Tibial artery (tissue), 4 donors: Measurements from ENCODE around the gene PYCR2.

Experiments
- DNase-seq, 2 donors: peaks; one replicate each; pipeline ENCODE4 v3.0.0-alpha.2; 2019
- H3K27ac ChIP-seq, 2 donors: fragments of 200-600 bp; sonication (generic) in 1 of 2; 1 replicate in 1 of 2; 2 replicates in 1 of 2; pipeline ENCODE4 v1.5.1; 2018 to 2019; ENCODE audit warnings: mild to moderate bottlenecking in 1 of 2
- H3K27me3 ChIP-seq, 2 donors: fragments of 200-600 bp; sonication (generic) in 1 of 2; one replicate each; pipeline versions ENCODE4 v1.5.1 to v1.6.0; 2016 to 2019
- H3K36me3 ChIP-seq, 3 donors: fragments of 200-600 bp; sonication (generic) in 2 of 3; one replicate each; pipeline ENCODE4 v1.5.1; 2016 to 2019; ENCODE audit warnings: mild to moderate bottlenecking in 2 of 3
- H3K4me1 ChIP-seq, 4 donors: fragments of 200-600 bp; sonication (generic) in 2 of 4; 1 replicate in 3 of 4; 2 replicates in 1 of 4; pipeline ENCODE4 v1.5.1; 2016 to 2019
- H3K4me3 ChIP-seq, 2 donors: fragments of 200-600 bp; sonication (generic) in 1 of 2; 1 replicate in 1 of 2; 2 replicates in 1 of 2; pipeline ENCODE4 v1.5.1; 2018 to 2019; ENCODE audit warnings: mild to moderate bottlenecking in 2 of 2
- H3K9me3 ChIP-seq, 3 donors: fragments of 200-600 bp; sonication (generic) in 1 of 3; one replicate each; pipeline ENCODE4 v1.5.1; 2016 to 2019
- intact Hi-C: fragments of 100-400 bp; cut with DNase I; formaldehyde crosslinking; loops from one replicate; pipeline ENCODE4 v1.15.0; 2023; ENCODE audit warnings: low total_unique reads
- TF ChIP-seq, protein P1 (sequence below), 2 experiments: fragments of 200-600 bp in 1 of 2; fragments of 450-650 bp in 1 of 2; IDR thresholded peaks; one replicate each; pipeline ENCODE4 v1.5.1; 2017 to 2019; ENCODE audit warnings: antibody characterized with exemption in 2 of 2, mild to moderate bottlenecking in 1 of 2, moderate library complexity in 1 of 2

PYCR2 gene

GRCh38 chr1:225878282-225878681, 45.8 kb downstream of the PYCR2 start:
- DNase-seq = no peak
- H3K9me3 ChIP-seq = no peaks in the 10 kb centered on the region
- H3K27me3 ChIP-seq = no peaks in the 10 kb centered on the region
- H3K4me1 ChIP-seq = peaks cover 3 to 52% (median 48%) of the 10 kb centered on the region in 4 donors
- intact Hi-C loops = loop anchor here (2.0 kb wide), 1 partner anchor 13 kb away; no protein-coding TSS in a partner anchor
- H3K36me3 ChIP-seq = peaks cover 13 to 35% (median 28%) of the 10 kb centered on the region in 3 donors
- no peak overlapping the region for H3K4me3 ChIP-seq
- TF ChIP-seq, protein P1, sequence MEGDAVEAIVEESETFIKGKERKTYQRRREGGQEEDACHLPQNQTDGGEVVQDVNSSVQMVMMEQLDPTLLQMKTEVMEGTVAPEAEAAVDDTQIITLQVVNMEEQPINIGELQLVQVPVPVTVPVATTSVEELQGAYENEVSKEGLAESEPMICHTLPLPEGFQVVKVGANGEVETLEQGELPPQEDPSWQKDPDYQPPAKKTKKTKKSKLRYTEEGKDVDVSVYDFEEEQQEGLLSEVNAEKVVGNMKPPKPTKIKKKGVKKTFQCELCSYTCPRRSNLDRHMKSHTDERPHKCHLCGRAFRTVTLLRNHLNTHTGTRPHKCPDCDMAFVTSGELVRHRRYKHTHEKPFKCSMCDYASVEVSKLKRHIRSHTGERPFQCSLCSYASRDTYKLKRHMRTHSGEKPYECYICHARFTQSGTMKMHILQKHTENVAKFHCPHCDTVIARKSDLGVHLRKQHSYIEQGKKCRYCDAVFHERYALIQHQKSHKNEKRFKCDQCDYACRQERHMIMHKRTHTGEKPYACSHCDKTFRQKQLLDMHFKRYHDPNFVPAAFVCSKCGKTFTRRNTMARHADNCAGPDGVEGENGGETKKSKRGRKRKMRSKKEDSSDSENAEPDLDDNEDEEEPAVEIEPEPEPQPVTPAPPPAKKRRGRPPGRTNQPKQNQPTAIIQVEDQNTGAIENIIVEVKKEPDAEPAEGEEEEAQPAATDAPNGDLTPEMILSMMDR (IDR thresholded peaks at IDR 0.05) = no peak
- H3K27ac ChIP-seq = peak overlapping the region; percentile 87 to 94

DNA sequence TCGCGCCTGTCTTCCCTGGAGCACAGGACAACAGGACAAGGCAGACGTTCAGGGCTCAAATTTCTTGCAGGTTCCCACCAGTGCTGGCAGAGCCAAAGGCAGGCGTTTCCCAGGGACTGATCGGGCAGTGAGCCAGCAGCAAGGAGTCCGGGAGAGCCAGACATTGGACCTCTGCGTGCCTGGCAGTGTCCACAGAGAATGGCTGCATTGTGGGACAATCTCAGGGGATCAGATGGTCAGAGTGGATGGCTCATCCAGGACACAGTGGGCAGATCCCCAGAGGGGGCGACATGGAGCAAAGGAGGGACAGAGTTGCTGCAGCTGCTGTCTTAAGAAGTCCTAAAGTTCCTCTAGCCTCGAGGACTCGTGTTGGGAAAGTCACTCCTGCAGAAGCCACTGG, 46.5 kb downstream of the PYCR2 start:
- Histone ChIP-seq H3K27ac (peak overlapping the region; percentile 87 to 94), H3K4me1 (peaks cover 3 to 49% (median 46%) of the 10 kb centered on the region in 4 donors)
- TF ChIP-seq, protein P1 (IDR thresholded peaks at IDR 0.05) = peak; percentile 42 to 58

DNA sequence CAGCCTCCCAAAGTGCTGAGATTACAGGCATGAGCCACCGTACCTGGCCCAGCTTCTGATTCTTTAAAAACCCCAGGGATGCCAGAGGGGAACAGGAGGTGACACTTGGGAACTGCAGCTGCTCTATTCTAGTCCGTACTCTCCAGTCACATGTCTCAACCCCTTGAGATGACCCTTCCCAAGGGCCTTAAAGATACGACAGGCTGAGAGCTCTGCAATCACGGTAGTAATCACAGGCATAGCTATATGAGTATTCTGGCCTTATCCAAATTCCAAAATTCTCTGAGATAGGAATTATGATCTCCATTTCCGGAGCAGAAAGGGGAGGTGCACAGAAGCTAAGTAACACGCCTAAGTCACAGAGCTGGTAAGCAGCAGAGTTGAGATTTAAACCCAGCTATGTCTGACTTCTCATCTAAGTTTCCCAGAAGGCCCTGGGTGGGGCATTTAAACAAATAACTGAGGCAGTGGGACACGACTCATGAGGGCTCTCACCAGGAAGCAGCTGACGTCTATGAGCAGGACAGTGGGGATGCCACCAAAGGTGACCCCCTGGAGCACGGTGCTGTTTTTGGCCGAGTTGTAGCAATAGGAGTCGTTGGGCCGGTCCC, 47.0 kb downstream of the PYCR2 start:
- intact Hi-C loops = no loop called here
- H3K4me1 ChIP-seq = peaks cover 3 to 49% (median 46%) of the 10 kb centered on the region in 4 donors

More for the DNA sequence above, 46.5 kb downstream of the PYCR2 start:
- intact Hi-C loops = no loop called here
- no peaks in the 10 kb centered on the region for H3K9me3 ChIP-seq
- peak overlapping the region in 1 of 2 donors; percentile 2 for H3K4me3 ChIP-seq
- DNase-seq = peak; percentile 65 to 85
- H3K36me3 ChIP-seq = peaks cover 20 to 42% (median 35%) of the 10 kb centered on the region in 3 donors
- H3K27me3 ChIP-seq = no peaks in the 10 kb centered on the region

DNA sequence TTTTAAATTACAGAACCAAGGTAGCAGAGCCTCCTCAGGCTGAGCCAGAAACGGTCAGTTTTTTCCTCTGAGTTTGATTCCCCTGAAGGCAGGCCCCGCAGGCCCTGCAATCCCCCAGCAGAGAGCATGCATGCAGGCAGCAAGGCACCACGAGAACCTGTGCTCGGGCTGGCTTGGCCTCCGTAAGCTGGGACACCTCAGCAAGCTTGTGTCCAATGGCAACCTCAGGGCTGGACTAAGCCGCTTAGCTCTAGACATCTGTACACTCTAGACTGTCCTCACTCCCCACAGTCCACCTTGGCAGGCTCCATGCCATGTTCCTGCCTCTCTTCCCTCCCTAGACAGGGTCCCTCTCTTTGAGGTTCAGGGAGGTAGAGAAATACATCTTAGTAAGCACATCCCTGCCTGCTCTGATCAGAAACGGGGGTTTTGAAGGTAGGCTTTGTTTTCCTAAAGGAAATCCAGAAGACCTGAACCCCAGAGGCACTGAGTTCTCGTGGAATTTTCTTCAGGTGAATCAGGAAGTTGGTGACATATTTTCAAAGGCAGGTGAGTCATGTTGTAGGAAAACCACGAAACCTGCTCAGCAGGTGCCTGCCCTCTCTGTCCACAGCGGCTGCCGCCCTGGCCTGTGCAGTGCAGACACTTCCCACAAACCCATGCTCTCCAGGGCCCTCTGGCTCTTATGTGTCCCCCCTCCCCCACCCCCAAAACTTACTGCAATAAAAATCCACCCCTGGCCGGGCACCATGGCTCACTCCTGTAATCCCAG, 48.8 kb downstream of the PYCR2 start:
- H3K9me3 ChIP-seq = no peaks in the 10 kb centered on the region
- H3K27ac ChIP-seq = no peak overlapping the region
- intact Hi-C loops = no loop called here
- TF ChIP-seq, protein P1 (IDR thresholded peaks at IDR 0.05) = no peak
- no peaks in the 10 kb centered on the region for H3K27me3 ChIP-seq
- H3K4me1 ChIP-seq = peaks cover 3 to 37% (median 34%) of the 10 kb centered on the region in 4 donors
- H3K4me3 ChIP-seq = no peak overlapping the region
- DNase-seq = no peak
- peaks cover 35 to 63% (median 57%) of the 10 kb centered on the region in 3 donors for H3K36me3 ChIP-seq

More for the DNA sequence above, 47.0 kb downstream of the PYCR2 start:
- Histone ChIP-seq H3K4me3 (peak overlapping the region in 1 of 2 donors; percentile 2), H3K27me3 (no peaks in the 10 kb centered on the region), H3K36me3 (peaks cover 22 to 45% (median 41%) of the 10 kb centered on the region in 3 donors), H3K9me3 (no peaks in the 10 kb centered on the region), H3K27ac (peak overlapping the region; percentile 87 to 94)
- TF ChIP-seq, protein P1 (IDR thresholded peaks at IDR 0.05) = no peak
- DNase-seq = no peak

DNA sequence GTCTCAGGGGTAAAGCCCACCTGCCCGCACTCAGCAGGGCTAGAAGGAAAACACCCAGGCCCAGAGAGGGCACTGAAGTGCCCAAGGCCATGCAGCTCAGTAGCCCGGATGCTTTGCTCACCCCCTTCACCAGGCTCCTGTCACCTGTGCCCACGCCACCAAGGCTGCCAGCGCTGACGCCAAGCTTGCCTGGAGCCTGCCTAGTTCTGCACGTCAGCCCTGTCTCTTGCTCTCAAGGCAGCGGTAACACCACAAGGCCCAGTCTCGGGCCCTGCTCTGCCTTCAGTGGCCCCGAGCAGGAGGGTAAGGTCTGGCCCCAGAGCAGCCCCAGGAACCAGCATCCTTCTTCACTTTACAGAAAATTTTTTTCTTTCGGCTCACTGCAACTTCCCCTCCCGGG, 49.6 kb downstream of the PYCR2 start:
- Histone ChIP-seq H3K9me3 (no peaks in the 10 kb centered on the region), H3K36me3 (peaks cover 37 to 71% (median 63%) of the 10 kb centered on the region in 3 donors), H3K4me3 (no peak overlapping the region), H3K4me1 (peaks cover 3 to 29% (median 26%) of the 10 kb centered on the region in 4 donors), H3K27me3 (no peaks in the 10 kb centered on the region), H3K27ac (no peak overlapping the region)
- TF ChIP-seq, protein P1 (IDR thresholded peaks at IDR 0.05) = no peak
- no peak for DNase-seq
- intact Hi-C loops = no loop called here
